ENCODE data around the gene CREG2.

GRCh38 chr2:101307950-101308431, 79.3 kb downstream of the CREG2 start:
- TF ChIP-seq POLR2A (IDR thresholded peaks at IDR 0.05) (no peak), CTCF (IDR thresholded peaks at IDR 0.05 in 4 of 5, conservative IDR thresholded peaks at IDR 0.05 in 1 of 5) (peak in 1 of 5 experiments; percentile 15)

Measured in gastrocnemius medialis (tissue), 4 donors.